CD14-positive monocyte (primary cell): Measurements from ENCODE around the gene OXGR1. TPM values are rescaled to one million over a fixed set of nuclear protein-coding genes. Genes with fewer than 3 reads are reported as not detected.

Experiments used
- DNase-seq, 3 donors: peaks; one replicate each; pipeline ENCODE4 v3.0.0-alpha.2; 2011 to 2022
- H2AFZ ChIP-seq: 2 replicates; pipeline ENCODE4 v1.6.0; 2012; ENCODE audit warnings: mild to moderate bottlenecking, low read depth, low read length, inconsistent platforms; ENCODE audit not compliant: insufficient read depth, poor library complexity, severe bottlenecking
- H3K27ac ChIP-seq, 2 donors: 1 replicate in 1 of 2; 2 replicates in 1 of 2; pipeline ENCODE4 v1.5.1; 2012 to 2013; ENCODE audit warnings: low read length in 2 of 2, control low read depth in 1 of 2, inconsistent platforms in 1 of 2, low read depth in 1 of 2, mild to moderate bottlenecking in 1 of 2
- H3K27me3 ChIP-seq, 2 donors: one replicate each; pipeline versions ENCODE4 v1.6.0 to v1.6.1; 2011 to 2013; ENCODE audit warnings: low read length in 2 of 2; ENCODE audit not compliant: control insufficient read depth in 2 of 2, insufficient read depth in 2 of 2
- H3K36me3 ChIP-seq, 2 donors: replicated peaks in 1 of 2; 1 replicate in 1 of 2; 2 replicates in 1 of 2; pipeline versions ENCODE4 v1.5.1 to v1.6.1; 2012 to 2013; ENCODE audit warnings: low read length in 2 of 2, control low read depth in 1 of 2, inconsistent platforms in 1 of 2, mild to moderate bottlenecking in 1 of 2; ENCODE audit not compliant: insufficient read depth in 2 of 2, control insufficient read depth in 1 of 2
- H3K4me1 ChIP-seq, 2 donors: 1 replicate in 1 of 2; 2 replicates in 1 of 2; pipeline versions ENCODE4 v1.5.1 to v1.6.1; 2012 to 2013; ENCODE audit warnings: low read length in 2 of 2, control low read depth in 1 of 2, inconsistent platforms in 1 of 2, mild to moderate bottlenecking in 1 of 2, moderate library complexity in 1 of 2; ENCODE audit not compliant: insufficient read depth in 2 of 2, control insufficient read depth in 1 of 2
- H3K4me2 ChIP-seq: replicated peaks from 2 replicates; pipeline ENCODE3; 2012; ENCODE audit warnings: low read length, moderate library complexity, mild to moderate bottlenecking; ENCODE audit not compliant: poor library complexity, severe bottlenecking; ENCODE audit errors: extremely low read depth
- H3K4me3 ChIP-seq, 3 experiments: fragments of 200-600 bp in 1 of 3; sonication (generic) in 1 of 3; replicated peaks in 1 of 3; 1 replicate in 2 of 3; 2 replicates in 1 of 3; pipeline ENCODE4 v1.5.1; 2011 to 2013; ENCODE audit warnings: low read length in 3 of 3, mild to moderate bottlenecking in 3 of 3, control low read depth in 2 of 3, low read depth in 2 of 3, inconsistent platforms in 1 of 3, moderate library complexity in 1 of 3
- H3K79me2 ChIP-seq: 2 replicates; pipeline ENCODE4 v1.6.0; 2012; ENCODE audit warnings: mild to moderate bottlenecking, control low read depth, inconsistent platforms, low read length, moderate library complexity; ENCODE audit not compliant: insufficient read depth
- H3K9ac ChIP-seq: 2 replicates; pipeline ENCODE4 v1.6.0; 2017; ENCODE audit warnings: low read length, mild to moderate bottlenecking; ENCODE audit not compliant: insufficient read depth, poor library complexity, severe bottlenecking
- H3K9me3 ChIP-seq, 2 donors: replicated peaks in 1 of 2; 1 replicate in 1 of 2; 2 replicates in 1 of 2; pipeline versions ENCODE4 v1.5.1 to v1.6.1; 2012 to 2013; ENCODE audit warnings: low read length in 2 of 2, control low read depth in 1 of 2; ENCODE audit not compliant: control insufficient read depth in 1 of 2, insufficient read depth in 1 of 2
- H4K20me1 ChIP-seq: 2 replicates; pipeline ENCODE4 v1.6.0; 2012; ENCODE audit warnings: mild to moderate bottlenecking, low read length, control low read depth, moderate library complexity; ENCODE audit not compliant: insufficient read depth
- H3K27ac Mint-ChIP-seq, 7 donors: one replicate each; pipeline ENCODE4 v1.8.0; 2020; ENCODE audit warnings: mild to moderate bottlenecking in 7 of 7, mixed read lengths in 7 of 7, moderate library complexity in 6 of 7, inconsistent platforms in 2 of 7
- H3K27me3 Mint-ChIP-seq, 3 donors: one replicate each; pipeline ENCODE4 v1.8.0; 2021 to 2022; ENCODE audit warnings: low read depth in 3 of 3, mild to moderate bottlenecking in 3 of 3, mixed read lengths in 3 of 3, moderate library complexity in 3 of 3, inconsistent platforms in 1 of 3
- H3K36me3 Mint-ChIP-seq, 2 donors: one replicate each; pipeline ENCODE4 v1.8.0; 2020; ENCODE audit warnings: mixed read lengths in 2 of 2, inconsistent platforms in 1 of 2, mild to moderate bottlenecking in 1 of 2
- H3K4me1 Mint-ChIP-seq: one replicate; pipeline ENCODE4 v1.8.0; 2020; ENCODE audit warnings: mild to moderate bottlenecking, mixed read lengths
- H3K4me3 Mint-ChIP-seq, 2 donors: one replicate each; pipeline ENCODE4 v1.8.0; 2020; ENCODE audit warnings: mild to moderate bottlenecking in 2 of 2, mixed read lengths in 2 of 2, moderate library complexity in 1 of 2
- H3K9me3 Mint-ChIP-seq, 7 donors: one replicate each; pipeline ENCODE4 v1.8.0; 2020 to 2022; ENCODE audit warnings: mixed read lengths in 7 of 7, mild to moderate bottlenecking in 6 of 7, moderate library complexity in 6 of 7, inconsistent platforms in 2 of 7
- CTCF ChIP-seq: fragments of 200-600 bp; IDR thresholded peaks from one replicate; pipeline ENCODE4 v1.8.0; 2022; ENCODE audit warnings: antibody characterized with exemption, mild to moderate bottlenecking
- WGBS: methylation state at CpG from one replicate; pipeline ENCODE4 v1.1.5; 2013; ENCODE audit warnings: missing lambda C conversion rate; ENCODE audit not compliant: insufficient coverage; 5-methylcytosine and 5-hydroxymethylcytosine counted together
- intact Hi-C, 2 donors: fragments of 100-400 bp; cut with micrococcal nuclease; formaldehyde crosslinking; loops; one replicate each; pipeline versions ENCODE4 v1.15.0 to v1.15.1; 2023
- polyA plus RNA-seq, 3 donors: library from polyadenylated mRNA; depleted of rRNA in 1 of 3; unstranded in 2 of 3; stranded (reverse) in 1 of 3; fragments of 300-500 nt in 2 of 3; fragments of >200 nt in 1 of 3; fragmentation: Illumina TruSeq in 2 of 3; gene quantifications; 1 replicate in 2 of 3; 2 replicates in 1 of 3; pipeline ENCODE4 v1.2.3, GENCODE V29; 2012 to 2021

The OXGR1 gene
- polyA plus RNA-seq, 3 donors, result 0.22 to 0.27 TPM; not detected in 1

GRCh38 chr13:97008643-97009042 is 14.4 kb upstream of the OXGR1 start:
- intact Hi-C loops, result loop anchor here in 1 of 2 donors (10.0 kb wide), 1 partner anchor 206 kb away; no protein-coding TSS in a partner anchor
- no peak for TF ChIP-seq CTCF

GRCh38 chr13:97005625-97006262 is 11.5 kb upstream of the OXGR1 start:
- no peak for DNase-seq
- H3K9me3 Mint-ChIP-seq, result peaks cover 0 to 4% (median 0%) of the 10 kb centered on the region in 7 donors
- peaks cover 1 to 9% (median 2%) of the 10 kb centered on the region in 3 donors for H3K27me3 Mint-ChIP-seq
- peaks cover 30% of the 10 kb centered on the region for H3K4me1 Mint-ChIP-seq
- peaks cover 32 to 38% of the 10 kb centered on the region in 2 donors for H3K4me1 ChIP-seq
- intact Hi-C loops, result loop anchor here in 1 of 2 donors (10.0 kb wide), 1 partner anchor 209 kb away; no protein-coding TSS in a partner anchor
- no peak overlapping the region for H3K4me2 ChIP-seq
- no peaks in the 10 kb centered on the region for H3K9me3 ChIP-seq
- no peaks in the 10 kb centered on the region for H3K79me2 ChIP-seq
- WGBS, result 88% methylated on average over 1 of the region's 1 CpG
- H3K27ac ChIP-seq, result no peak overlapping the region
- no peaks in the 10 kb centered on the region for H3K36me3 Mint-ChIP-seq
- peaks cover 4 to 6% of the 10 kb centered on the region in 2 donors for H3K27me3 ChIP-seq
- H2AFZ ChIP-seq, result no peak overlapping the region
- H3K27ac Mint-ChIP-seq, result no peak overlapping the region
- TF ChIP-seq CTCF, result no peak
- H3K9ac ChIP-seq, result no peak overlapping the region
- H3K36me3 ChIP-seq, result no peaks in the 10 kb centered on the region
- H3K4me3 ChIP-seq, result no peak overlapping the region
- no peak overlapping the region for H3K4me3 Mint-ChIP-seq
- H4K20me1 ChIP-seq, result no peaks in the 10 kb centered on the region

More at GRCh38 chr13:97008643-97009042, 14.4 kb upstream of the OXGR1 start:
- Mint-ChIP-seq H3K4me1 (peaks cover 9% of the 10 kb centered on the region), H3K9me3 (peaks cover 0 to 4% (median 0%) of the 10 kb centered on the region in 7 donors), H3K36me3 (no peaks in the 10 kb centered on the region), H3K27me3 (peaks cover 6 to 21% (median 10%) of the 10 kb centered on the region in 3 donors), H3K4me3 (no peak overlapping the region), H3K27ac (no peak overlapping the region)
- peaks cover 12% of the 10 kb centered on the region in 2 donors for H3K4me1 ChIP-seq
- no CpG with 5 or more reads among the region's 4 CpGs for WGBS
- no peaks in the 10 kb centered on the region for H3K36me3 ChIP-seq
- no peak overlapping the region for H3K27ac ChIP-seq
- H3K79me2 ChIP-seq, result no peaks in the 10 kb centered on the region
- H3K27me3 ChIP-seq, result peaks cover 6 to 7% of the 10 kb centered on the region in 2 donors
- H2AFZ ChIP-seq, result no peak overlapping the region
- H3K4me2 ChIP-seq, result no peak overlapping the region
- H4K20me1 ChIP-seq, result no peaks in the 10 kb centered on the region
- DNase-seq, result no peak
- H3K4me3 ChIP-seq, result no peak overlapping the region
- no peaks in the 10 kb centered on the region for H3K9me3 ChIP-seq
- no peak overlapping the region for H3K9ac ChIP-seq
